ENCODE data around the gene DSG3. TPM values are rescaled to one million over a fixed set of nuclear protein-coding genes. Genes with fewer than 3 reads are reported as not detected.

Gene DSG3
- total RNA-seq (under 1 TPM in 1 of 9 donors, not detected in 8; 0.07 TPM), polyA plus RNA-seq (under 1 TPM in 1 of 2 donors, not detected in 1; 0.01 TPM)
- long read RNA-seq, donor 1: 0 reads
- long read RNA-seq, donor 2: 0 reads
- long read RNA-seq, donor 3: 0 reads

- Histone ChIP-seq H3K27me3 (no peaks in the 10 kb centered on the region), H3K4me3 (no peak within 1 kb of the TSS), H3K27ac (no peak within 1 kb of the TSS), H3K36me3 (no peaks in the 10 kb centered on the region), H3K4me1 (no peaks in the 10 kb centered on the region), H3K9me3 (no peaks in the 10 kb centered on the region)
- no peak for TF ChIP-seq CTCF (IDR thresholded peaks at IDR 0.05)
- WGBS, 4 donors: 58 to 67% (median 63%) methylated on average over 9 of the region's 9 CpGs
- intact Hi-C loops (cut with DNase I): no loop called here
- ATAC-seq (no peak), DNase-seq (no peak)
Measured at GRCh38 chr18:31447530-31448191, at the start of gene DSG3. Gene DSG3 (plus strand): TSS chr18:31447741. CDS start chr18:31447878, 137 bp downstream.

GRCh38 chr18:31398191-31398590, 49.4 kb upstream of the DSG3 start:
- ATAC-seq (no peak), DNase-seq (no peak)
- Histone ChIP-seq H3K36me3 (no peaks in the 10 kb centered on the region), H3K27ac (no peak overlapping the region), H3K9me3 (no peaks in the 10 kb centered on the region), H3K27me3 (no peaks in the 10 kb centered on the region), H3K4me3 (no peak overlapping the region), H3K4me1 (peaks cover 0 to 18% (median 10%) of the 10 kb centered on the region in 12 donors)
- intact Hi-C loops (cut with DNase I): loop anchor here in 4 of 10 donors (5.0 to 10.0 kb wide), 4 partner anchors 121 to 293 kb away; partner anchors contain the start of gene DSC2 (in 2 of the 4)
- TF ChIP-seq CTCF (IDR thresholded peaks at IDR 0.05) (no peak), POLR2A (IDR thresholded peaks at IDR 0.05) (no peak)
- 55 to 81% (median 76%) methylated on average over 2 of the region's 2 CpGs for WGBS, 4 donors

- ATAC-seq: no peak
Measured at GRCh38 chr18:31399306-31400032, 48.1 kb upstream of the DSG3 start.

More at GRCh38 chr18:31399306-31400032, 48.1 kb upstream of the DSG3 start:
- Histone ChIP-seq H3K27me3 (no peaks in the 10 kb centered on the region), H3K4me3 (no peak overlapping the region), H3K4me1 (peaks cover 0 to 18% (median 10%) of the 10 kb centered on the region in 12 donors), H3K9me3 (no peaks in the 10 kb centered on the region), H3K27ac (no peak overlapping the region), H3K36me3 (no peaks in the 10 kb centered on the region)
- intact Hi-C loops (cut with DNase I): loop anchor here in 4 of 10 donors (5.0 to 10.0 kb wide), 4 partner anchors 122 to 295 kb away; partner anchors contain the start of gene DSC2 (in 2 of the 4)
- DNase-seq: no peak
- 67 to 75% (median 70%) methylated on average over 6 of the region's 6 CpGs for WGBS, 4 donors
- no peak for TF ChIP-seq CTCF (IDR thresholded peaks at IDR 0.05)
- no peak for TF ChIP-seq POLR2A (IDR thresholded peaks at IDR 0.05)
